GM10266 (cell line): ENCODE data around the gene DAPK2.

Source experiments
- DNase-seq: peaks from one replicate; pipeline ENCODE4 v3.0.0; 2012; ENCODE audit errors: extremely low spot score
- CTCF ChIP-seq: IDR thresholded peaks from 2 replicates; pipeline ENCODE4 v1.5.1; 2012; ENCODE audit warnings: mild to moderate bottlenecking, low read depth; ENCODE audit not compliant: control insufficient read depth, insufficient read depth; ENCODE audit errors: missing control alignments

Gene DAPK2

GRCh38 chr15:63978511-63979261 lies 67.6 kb downstream of the DAPK2 start:
- no peak for DNase-seq
- no peak for TF ChIP-seq CTCF

GRCh38 chr15:63977119-63977518 lies 69.2 kb downstream of the DAPK2 start:
- no peak for DNase-seq
- no peak for TF ChIP-seq CTCF

- DNase-seq, result no peak
- no peak for TF ChIP-seq CTCF
These were observed 72.3 kb downstream of the DAPK2 start for GRCh38 chr15:63974021-63974420.

- no peak for DNase-seq
- no peak for TF ChIP-seq CTCF
These were observed 72.9 kb downstream of the DAPK2 start for GRCh38 chr15:63973212-63974009.

GRCh38 chr15:63972801-63973200 lies 73.5 kb downstream of the DAPK2 start:
- no peak for DNase-seq
- no peak for TF ChIP-seq CTCF

- TF ChIP-seq CTCF, result no peak
- no peak for DNase-seq
These were observed 74.4 kb downstream of the DAPK2 start for GRCh38 chr15:63971904-63972303.

GRCh38 chr15:63971427-63971805 lies 74.9 kb downstream of the DAPK2 start:
- TF ChIP-seq CTCF, result no peak

More at GRCh38 chr15:63971427-63971805, 74.9 kb downstream of the DAPK2 start:
- no peak for DNase-seq
